WTC11 (cell line): ENCODE data around the gene NUP50. TPM values are rescaled to one million over a fixed set of nuclear protein-coding genes. Genes with fewer than 3 reads are reported as not detected.

Source experiments
- ATAC-seq: fragments of 200-7000 bp; cut with Tn5 transposase; 2 replicates; pipeline ENCODE4 v1.10.0; 2021; ENCODE audit warnings: mild to moderate bottlenecking, moderate library complexity
- CTCF ChIA-PET: fragments of 300-600 bp; sonication (Branson Sonifier 250); formaldehyde crosslinking; loops from one replicate; lab custom pipeline; 2021; ENCODE audit warnings: antibody characterized with exemption; lab: Charles Lee
- POLR2A ChIA-PET: fragments of 350-600 bp; sonication (Branson Sonifier 250); formaldehyde crosslinking; loops from one replicate; lab custom pipeline; 2021; ENCODE audit warnings: antibody characterized with exemption; lab: Charles Lee
- DNase-seq: peaks from one replicate; pipeline ENCODE4 v3.0.0; 2021; ENCODE audit warnings: low spot score
- H3K27ac Mint-ChIP-seq: 2 replicates; pipeline ENCODE4 v1.8.0; 2021; ENCODE audit warnings: mixed read lengths
- H3K27me3 Mint-ChIP-seq: 2 replicates; pipeline ENCODE4 v1.8.0; 2021; ENCODE audit warnings: low read depth, mild to moderate bottlenecking, moderate library complexity, mixed read lengths
- H3K36me3 Mint-ChIP-seq: 2 replicates; pipeline ENCODE4 v1.8.0; 2021; ENCODE audit warnings: mixed read lengths
- H3K4me1 Mint-ChIP-seq: 2 replicates; pipeline ENCODE4 v1.8.0; 2022; ENCODE audit warnings: mixed read lengths
- H3K4me3 Mint-ChIP-seq: 2 replicates; pipeline ENCODE4 v1.8.0; 2021; ENCODE audit warnings: mild to moderate bottlenecking, moderate library complexity, mixed read lengths
- H3K9me3 Mint-ChIP-seq: 2 replicates; pipeline ENCODE4 v1.8.0; 2021; ENCODE audit warnings: mixed read lengths
- NFYB ChIP-seq: sonication (generic); formaldehyde crosslinking; conservative IDR thresholded peaks from 2 replicates; pipeline ENCODE4 v1.8.0; 2022; ENCODE audit warnings: low read depth, missing genetic modification reagents
- OVOL2 ChIP-seq: fragments of 250-450 bp; sonication (Bioruptor Pico); IDR thresholded peaks from 2 replicates; pipeline ENCODE4 v1.9.0; 2021; ENCODE audit warnings: mild to moderate bottlenecking, borderline replicate concordance
- SMAD3 ChIP-seq: sonication (generic); formaldehyde crosslinking; IDR thresholded peaks from 2 replicates; pipeline ENCODE4 v1.8.0; 2022; ENCODE audit warnings: missing genetic modification reagents, mild to moderate bottlenecking, borderline replicate concordance
- TEAD4 ChIP-seq: sonication (generic); formaldehyde crosslinking; IDR thresholded peaks from 2 replicates; pipeline ENCODE4 v1.8.0; 2022; ENCODE audit warnings: mild to moderate bottlenecking, missing genetic modification reagents
- total RNA-seq: library from RNA; stranded (reverse); gene quantifications from 3 replicates; pipeline ENCODE4 v1.2.3, GENCODE V29; 2021
- TF ChIP-seq, protein P1 (sequence below): sonication (generic); formaldehyde crosslinking; conservative IDR thresholded peaks from 2 replicates; pipeline ENCODE4 v1.8.1; 2023; ENCODE audit warnings: mild to moderate bottlenecking, low read depth, missing genetic modification reagents, moderate library complexity
- TF ChIP-seq, protein P2 (sequence below): sonication (generic); formaldehyde crosslinking; IDR thresholded peaks from 2 replicates; pipeline ENCODE4 v1.8.1; 2023; ENCODE audit warnings: mild to moderate bottlenecking, missing genetic modification reagents, borderline replicate concordance
- TF ChIP-seq, protein P3 (sequence below): fragments of 250-450 bp; sonication (Bioruptor Pico); IDR thresholded peaks from 2 replicates; pipeline ENCODE4 v1.9.0; 2021; ENCODE audit warnings: mild to moderate bottlenecking

Gene NUP50
- total RNA-seq, 1 experiment from 2014 or later: 131 TPM

- TF ChIP-seq, protein P1, sequence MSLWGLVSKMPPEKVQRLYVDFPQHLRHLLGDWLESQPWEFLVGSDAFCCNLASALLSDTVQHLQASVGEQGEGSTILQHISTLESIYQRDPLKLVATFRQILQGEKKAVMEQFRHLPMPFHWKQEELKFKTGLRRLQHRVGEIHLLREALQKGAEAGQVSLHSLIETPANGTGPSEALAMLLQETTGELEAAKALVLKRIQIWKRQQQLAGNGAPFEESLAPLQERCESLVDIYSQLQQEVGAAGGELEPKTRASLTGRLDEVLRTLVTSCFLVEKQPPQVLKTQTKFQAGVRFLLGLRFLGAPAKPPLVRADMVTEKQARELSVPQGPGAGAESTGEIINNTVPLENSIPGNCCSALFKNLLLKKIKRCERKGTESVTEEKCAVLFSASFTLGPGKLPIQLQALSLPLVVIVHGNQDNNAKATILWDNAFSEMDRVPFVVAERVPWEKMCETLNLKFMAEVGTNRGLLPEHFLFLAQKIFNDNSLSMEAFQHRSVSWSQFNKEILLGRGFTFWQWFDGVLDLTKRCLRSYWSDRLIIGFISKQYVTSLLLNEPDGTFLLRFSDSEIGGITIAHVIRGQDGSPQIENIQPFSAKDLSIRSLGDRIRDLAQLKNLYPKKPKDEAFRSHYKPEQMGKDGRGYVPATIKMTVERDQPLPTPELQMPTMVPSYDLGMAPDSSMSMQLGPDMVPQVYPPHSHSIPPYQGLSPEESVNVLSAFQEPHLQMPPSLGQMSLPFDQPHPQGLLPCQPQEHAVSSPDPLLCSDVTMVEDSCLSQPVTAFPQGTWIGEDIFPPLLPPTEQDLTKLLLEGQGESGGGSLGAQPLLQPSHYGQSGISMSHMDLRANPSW: no peak
- TF ChIP-seq, protein P2, sequence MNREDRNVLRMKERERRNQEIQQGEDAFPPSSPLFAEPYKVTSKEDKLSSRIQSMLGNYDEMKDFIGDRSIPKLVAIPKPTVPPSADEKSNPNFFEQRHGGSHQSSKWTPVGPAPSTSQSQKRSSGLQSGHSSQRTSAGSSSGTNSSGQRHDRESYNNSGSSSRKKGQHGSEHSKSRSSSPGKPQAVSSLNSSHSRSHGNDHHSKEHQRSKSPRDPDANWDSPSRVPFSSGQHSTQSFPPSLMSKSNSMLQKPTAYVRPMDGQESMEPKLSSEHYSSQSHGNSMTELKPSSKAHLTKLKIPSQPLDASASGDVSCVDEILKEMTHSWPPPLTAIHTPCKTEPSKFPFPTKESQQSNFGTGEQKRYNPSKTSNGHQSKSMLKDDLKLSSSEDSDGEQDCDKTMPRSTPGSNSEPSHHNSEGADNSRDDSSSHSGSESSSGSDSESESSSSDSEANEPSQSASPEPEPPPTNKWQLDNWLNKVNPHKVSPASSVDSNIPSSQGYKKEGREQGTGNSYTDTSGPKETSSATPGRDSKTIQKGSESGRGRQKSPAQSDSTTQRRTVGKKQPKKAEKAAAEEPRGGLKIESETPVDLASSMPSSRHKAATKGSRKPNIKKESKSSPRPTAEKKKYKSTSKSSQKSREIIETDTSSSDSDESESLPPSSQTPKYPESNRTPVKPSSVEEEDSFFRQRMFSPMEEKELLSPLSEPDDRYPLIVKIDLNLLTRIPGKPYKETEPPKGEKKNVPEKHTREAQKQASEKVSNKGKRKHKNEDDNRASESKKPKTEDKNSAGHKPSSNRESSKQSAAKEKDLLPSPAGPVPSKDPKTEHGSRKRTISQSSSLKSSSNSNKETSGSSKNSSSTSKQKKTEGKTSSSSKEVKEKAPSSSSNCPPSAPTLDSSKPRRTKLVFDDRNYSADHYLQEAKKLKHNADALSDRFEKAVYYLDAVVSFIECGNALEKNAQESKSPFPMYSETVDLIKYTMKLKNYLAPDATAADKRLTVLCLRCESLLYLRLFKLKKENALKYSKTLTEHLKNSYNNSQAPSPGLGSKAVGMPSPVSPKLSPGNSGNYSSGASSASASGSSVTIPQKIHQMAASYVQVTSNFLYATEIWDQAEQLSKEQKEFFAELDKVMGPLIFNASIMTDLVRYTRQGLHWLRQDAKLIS: no peak
Observed at GRCh38 chr22:45203150-45203951, 39.6 kb downstream of the NUP50 start (continued).

GRCh38 chr22:45204241-45204640 is 40.5 kb downstream of the NUP50 start:
- POLR2A ChIA-PET: no interaction called here
- H3K27ac Mint-ChIP-seq: no peak overlapping the region
- no peak for TF ChIP-seq TEAD4 (CRISPR knock-in tag)
- TF ChIP-seq, protein P3, sequence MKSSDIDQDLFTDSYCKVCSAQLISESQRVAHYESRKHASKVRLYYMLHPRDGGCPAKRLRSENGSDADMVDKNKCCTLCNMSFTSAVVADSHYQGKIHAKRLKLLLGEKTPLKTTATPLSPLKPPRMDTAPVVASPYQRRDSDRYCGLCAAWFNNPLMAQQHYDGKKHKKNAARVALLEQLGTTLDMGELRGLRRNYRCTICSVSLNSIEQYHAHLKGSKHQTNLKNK (CRISPR knock-in tag): no peak

GRCh38 chr22:45204819-45205218 is 41.1 kb downstream of the NUP50 start:
- ChIA-PET CTCF (interaction anchor here (1.1 to 1.9 kb wide), 2 partner anchors 12 to 100 kb away, joined by 3 to 7 read pairs; no protein-coding TSS in a partner anchor), POLR2A (no interaction called here)
- Mint-ChIP-seq H3K4me1 (peaks cover 15% of the 10 kb centered on the region; the same call in 1 of the 2 replicates), H3K27me3 (no peaks in the 10 kb centered on the region), H3K36me3 (no peaks in the 10 kb centered on the region; the same call in 1 of the 2 replicates), H3K9me3 (no peaks in the 10 kb centered on the region), H3K27ac (no peak overlapping the region), H3K4me3 (no peak overlapping the region)
- no peak for ATAC-seq
- DNase-seq: no peak
- TF ChIP-seq NFYB (CRISPR knock-in tag) (no peak), SMAD3 (no peak), OVOL2 (CRISPR knock-in tag) (no peak)
- TF ChIP-seq, protein P2: no peak

More at GRCh38 chr22:45204241-45204640, 40.5 kb downstream of the NUP50 start:
- Mint-ChIP-seq H3K36me3 (peaks cover 4% of the 10 kb centered on the region), H3K4me3 (no peak overlapping the region), H3K27me3 (no peaks in the 10 kb centered on the region), H3K9me3 (no peaks in the 10 kb centered on the region), H3K4me1 (peaks cover 13% of the 10 kb centered on the region; the same call in 1 of the 2 replicates)
- DNase-seq (no peak), ATAC-seq (no peak)
- CTCF ChIA-PET: interaction anchor here (1.1 to 1.9 kb wide), 2 partner anchors 12 to 99 kb away, joined by 3 to 7 read pairs; no protein-coding TSS in a partner anchor
